Upper lobe of left lung (tissue), 4 donors: Measurements from ENCODE around the gene CD276.

ENCODE experiments used
- CTCF ChIP-seq, 6 experiments: fragments of 450-650 bp in 4 of 6; fragments of 200-600 bp in 2 of 6; sonication (generic) in 2 of 6; IDR thresholded peaks; one replicate each; pipeline ENCODE4 v1.5.1; 2016 to 2019; ENCODE audit warnings: antibody characterized with exemption in 6 of 6
- POLR2A ChIP-seq, 4 donors: fragments of 450-650 bp; IDR thresholded peaks; one replicate each; pipeline ENCODE4 v1.5.1; 2016 to 2017; ENCODE audit warnings: antibody characterized with exemption in 4 of 4, mild to moderate bottlenecking in 2 of 4
- POLR2AphosphoS5 ChIP-seq, 2 donors: sonication (generic); formaldehyde crosslinking; IDR thresholded peaks; one replicate each; pipeline ENCODE4 v1.5.1; 2017; ENCODE audit warnings: antibody characterized with exemption in 2 of 2

- no peak for TF ChIP-seq POLR2A (IDR thresholded peaks at IDR 0.05)
- no peak for TF ChIP-seq CTCF (IDR thresholded peaks at IDR 0.05)
- TF ChIP-seq POLR2AphosphoS5 (IDR thresholded peaks at IDR 0.05): no peak
These were observed 39.0 kb downstream of the CD276 start for GRCh38 chr15:73723191-73723590.
